ENCODE results near the gene ACTG2. TPM values are rescaled to one million over a fixed set of nuclear protein-coding genes. Genes with fewer than 3 reads are reported as not detected.

Gene ACTG2
- total and polyA plus RNA-seq, 2 donors (not counting 1 experiment from before 2014, with no cell fraction given) = not detected

GRCh38 chr2:73963385-73964120 is 70.7 kb downstream of the ACTG2 start:
- ChIA-PET CTCF (no interaction called here), POLR2A (interaction anchor here (0.5 kb wide), 1 partner anchor 53 kb away, joined by 3 read pairs; no protein-coding TSS in a partner anchor)
- Histone ChIP-seq H3K79me2 (ENCODE audit: control insufficient read depth, insufficient read depth, low read length) (no peaks in the 10 kb centered on the region), H2AFZ (ENCODE audit: insufficient read depth, low read depth, low read length, poor library complexity, severe bottlenecking) (no peak overlapping the region), H3K9ac (ENCODE audit: low read length) (no peak overlapping the region), H3K4me2 (replicated peaks; ENCODE audit: low read depth, low read length, poor library complexity, severe bottlenecking) (no peak overlapping the region), H4K20me1 (ENCODE audit: control insufficient read depth, insufficient read depth, low read length, poor library complexity, severe bottlenecking) (no peaks in the 10 kb centered on the region), H3K9me3 (ENCODE audit: control extremely low read depth in 1 of 3, control insufficient read depth in 2 of 3, insufficient read depth in 1 of 3, low read length in 2 of 3) (peaks cover 0 to 3% (median 2%) of the 10 kb centered on the region in 3 donors), H3K36me3 (replicated peaks in 1 of 2; ENCODE audit: control extremely low read depth in 1 of 2, control insufficient read depth in 1 of 2, extremely low read depth in 1 of 2, insufficient read depth in 2 of 2, low read length in 1 of 2) (peaks cover 0 to 13% of the 10 kb centered on the region in 2 experiments), H3K4me1 (ENCODE audit: control insufficient read depth in 2 of 2, insufficient read depth in 2 of 2, low read length in 2 of 2) (no peaks in the 10 kb centered on the region), H3K4me3 (ENCODE audit: control extremely low read depth in 1 of 5, extremely low read depth in 1 of 5, insufficient read depth in 1 of 5, low read depth in 2 of 5, low read length in 4 of 5) (no peak overlapping the region), H3K27me3 (replicated peaks in 1 of 4; ENCODE audit: control extremely low read depth in 1 of 4, control insufficient read depth in 3 of 4, insufficient read depth in 4 of 4, low read length in 3 of 4) (no peaks in the 10 kb centered on the region), H3K27ac (ENCODE audit: low read length in 2 of 2) (no peak overlapping the region)
- H3K27ac Mint-ChIP-seq = no peak overlapping the region
- intact Hi-C loops (cut with micrococcal nuclease) = no loop called here
- no peak for ATAC-seq (ENCODE audit: low read depth)
- no peaks in the 10 kb centered on the region for H3K27me3 Mint-ChIP-seq
- H3K9me3 Mint-ChIP-seq (ENCODE audit: insufficient read depth) = peaks cover 3% of the 10 kb centered on the region
- peaks cover 1% of the 10 kb centered on the region for H3K4me1 Mint-ChIP-seq
- DNase-seq = no peak
- no peak for TF ChIP-seq EZH2 (IDR thresholded peaks at IDR 0.05; ENCODE audit: borderline replicate concordance, insufficient read depth, low read depth, low read length, poor library complexity, severe bottlenecking)
- TF ChIP-seq CTCF (IDR thresholded peaks at IDR 0.05) = no peak
- WGBS (ENCODE audit: insufficient coverage) = 83% methylated on average over 12 of the region's 13 CpGs
- H3K4me3 Mint-ChIP-seq = no peak overlapping the region

- Histone ChIP-seq H3K9ac (ENCODE audit: low read length) (no peak overlapping the region), H3K9me3 (ENCODE audit: control extremely low read depth in 1 of 3, control insufficient read depth in 2 of 3, insufficient read depth in 1 of 3, low read length in 2 of 3) (peaks cover 0 to 3% (median 2%) of the 10 kb centered on the region in 3 donors), H4K20me1 (ENCODE audit: control insufficient read depth, insufficient read depth, low read length, poor library complexity, severe bottlenecking) (no peaks in the 10 kb centered on the region), H3K79me2 (ENCODE audit: control insufficient read depth, insufficient read depth, low read length) (no peaks in the 10 kb centered on the region), H3K36me3 (replicated peaks in 1 of 2; ENCODE audit: control extremely low read depth in 1 of 2, control insufficient read depth in 1 of 2, extremely low read depth in 1 of 2, insufficient read depth in 2 of 2, low read length in 1 of 2) (peaks cover 0 to 6% of the 10 kb centered on the region in 2 experiments), H2AFZ (ENCODE audit: insufficient read depth, low read depth, low read length, poor library complexity, severe bottlenecking) (no peak overlapping the region), H3K4me2 (replicated peaks; ENCODE audit: low read depth, low read length, poor library complexity, severe bottlenecking) (no peak overlapping the region), H3K4me3 (ENCODE audit: control extremely low read depth in 1 of 5, extremely low read depth in 1 of 5, insufficient read depth in 1 of 5, low read depth in 2 of 5, low read length in 4 of 5) (no peak overlapping the region), H3K27ac (ENCODE audit: low read length in 2 of 2) (no peak overlapping the region), H3K4me1 (ENCODE audit: control insufficient read depth in 2 of 2, insufficient read depth in 2 of 2, low read length in 2 of 2) (no peaks in the 10 kb centered on the region), H3K27me3 (replicated peaks in 1 of 4; ENCODE audit: control extremely low read depth in 1 of 4, control insufficient read depth in 3 of 4, insufficient read depth in 4 of 4, low read length in 3 of 4) (no peaks in the 10 kb centered on the region)
- ChIA-PET POLR2A (no interaction called here), CTCF (no interaction called here)
- H3K4me1 Mint-ChIP-seq = peaks cover 3% of the 10 kb centered on the region
- TF ChIP-seq CTCF (IDR thresholded peaks at IDR 0.05) = no peak
- TF ChIP-seq EZH2 (IDR thresholded peaks at IDR 0.05; ENCODE audit: borderline replicate concordance, insufficient read depth, low read depth, low read length, poor library complexity, severe bottlenecking) = no peak
- H3K27ac Mint-ChIP-seq = no peak overlapping the region
- no peak for DNase-seq
- intact Hi-C loops (cut with micrococcal nuclease) = no loop called here
- H3K4me3 Mint-ChIP-seq = no peak overlapping the region
- H3K9me3 Mint-ChIP-seq (ENCODE audit: insufficient read depth) = peaks cover 3% of the 10 kb centered on the region
- 60% methylated on average over 2 of the region's 2 CpGs for WGBS (ENCODE audit: insufficient coverage)
- no peak for ATAC-seq (ENCODE audit: low read depth)
- H3K27me3 Mint-ChIP-seq = no peaks in the 10 kb centered on the region
Observed at GRCh38 chr2:73964223-73964622, 71.4 kb downstream of the ACTG2 start.

Measured in B cell (primary cell).